Muscle layer of duodenum (tissue), 2 donors: ENCODE data around the gene DNAJB13.

ENCODE experiments used
- H3K27ac ChIP-seq: one replicate; pipeline ENCODE4 v1.7.0; 2013; ENCODE audit warnings: mild to moderate bottlenecking, low read length
- H3K27me3 ChIP-seq: one replicate; pipeline ENCODE4 v1.7.0; 2013; ENCODE audit warnings: low read depth, mild to moderate bottlenecking, control low read depth, low read length
- H3K36me3 ChIP-seq, 2 donors: one replicate each; pipeline ENCODE4 v1.7.0; 2013; ENCODE audit warnings: low read length in 2 of 2, control low read depth in 1 of 2, mild to moderate bottlenecking in 1 of 2; ENCODE audit not compliant: insufficient read depth in 2 of 2, control insufficient read depth in 1 of 2
- H3K4me1 ChIP-seq, 2 donors: one replicate each; pipeline ENCODE4 v1.7.0; 2013; ENCODE audit warnings: low read length in 2 of 2, mild to moderate bottlenecking in 2 of 2, control low read depth in 1 of 2, moderate library complexity in 1 of 2; ENCODE audit not compliant: insufficient read depth in 2 of 2, control insufficient read depth in 1 of 2
- H3K4me3 ChIP-seq, 2 donors: one replicate each; pipeline ENCODE4 v1.7.0; 2013; ENCODE audit warnings: low read length in 2 of 2, low read depth in 1 of 2, mild to moderate bottlenecking in 1 of 2
- H3K9me3 ChIP-seq, 2 donors: one replicate each; pipeline ENCODE4 v1.7.0; 2013; ENCODE audit warnings: low read length in 2 of 2, control low read depth in 1 of 2, mild to moderate bottlenecking in 1 of 2; ENCODE audit not compliant: control insufficient read depth in 1 of 2
- donor health status: healthy.

DNAJB13 gene

GRCh38 chr11:73951797-73952196, 971 bp downstream of the DNAJB13 start:
- no peaks in the 10 kb centered on the region for H3K36me3 ChIP-seq
- no peak overlapping the region for H3K4me3 ChIP-seq
- H3K27me3 ChIP-seq, result no peaks in the 10 kb centered on the region
- H3K4me1 ChIP-seq, result no peaks in the 10 kb centered on the region
- H3K9me3 ChIP-seq, result no peaks in the 10 kb centered on the region
- H3K27ac ChIP-seq, result no peak overlapping the region

GRCh38 chr11:73956876-73957653, 6.2 kb downstream of the DNAJB13 start:
- Histone ChIP-seq H3K36me3 (no peaks in the 10 kb centered on the region), H3K9me3 (no peaks in the 10 kb centered on the region), H3K27ac (no peak overlapping the region), H3K4me3 (no peak overlapping the region), H3K4me1 (no peaks in the 10 kb centered on the region), H3K27me3 (no peaks in the 10 kb centered on the region)

GRCh38 chr11:73957654-73958361, 7.0 kb downstream of the DNAJB13 start:
- no peak overlapping the region for H3K4me3 ChIP-seq
- no peaks in the 10 kb centered on the region for H3K27me3 ChIP-seq
- H3K9me3 ChIP-seq, result no peaks in the 10 kb centered on the region
- no peaks in the 10 kb centered on the region for H3K36me3 ChIP-seq
- no peak overlapping the region for H3K27ac ChIP-seq
- H3K4me1 ChIP-seq, result no peaks in the 10 kb centered on the region

- H3K4me1 ChIP-seq, result no peaks in the 10 kb centered on the region
- H3K27me3 ChIP-seq, result no peaks in the 10 kb centered on the region
- no peak overlapping the region for H3K4me3 ChIP-seq
- H3K27ac ChIP-seq, result no peak overlapping the region
- no peaks in the 10 kb centered on the region for H3K36me3 ChIP-seq
- H3K9me3 ChIP-seq, result no peaks in the 10 kb centered on the region
Observed at GRCh38 chr11:73958521-73959141, 7.8 kb downstream of the DNAJB13 start.

GRCh38 chr11:73961321-73961720, 10.5 kb downstream of the DNAJB13 start:
- Histone ChIP-seq H3K27ac (no peak overlapping the region), H3K36me3 (no peaks in the 10 kb centered on the region), H3K4me1 (peaks cover 0 to 11% of the 10 kb centered on the region in 2 donors), H3K4me3 (no peak overlapping the region), H3K9me3 (no peaks in the 10 kb centered on the region), H3K27me3 (no peaks in the 10 kb centered on the region)

- H3K27ac ChIP-seq, result no peak overlapping the region
- peaks cover 0 to 11% of the 10 kb centered on the region in 2 donors for H3K4me1 ChIP-seq
- H3K36me3 ChIP-seq, result no peaks in the 10 kb centered on the region
- H3K27me3 ChIP-seq, result no peaks in the 10 kb centered on the region
- H3K9me3 ChIP-seq, result no peaks in the 10 kb centered on the region
- no peak overlapping the region for H3K4me3 ChIP-seq
Observed at GRCh38 chr11:73962101-73962705, 11.4 kb downstream of the DNAJB13 start.

- Histone ChIP-seq H3K36me3 (no peaks in the 10 kb centered on the region), H3K4me3 (no peak overlapping the region), H3K4me1 (peaks cover 0 to 11% of the 10 kb centered on the region in 2 donors), H3K9me3 (no peaks in the 10 kb centered on the region), H3K27me3 (no peaks in the 10 kb centered on the region), H3K27ac (no peak overlapping the region)
Observed at GRCh38 chr11:73963861-73964260, 13.0 kb downstream of the DNAJB13 start.

GRCh38 chr11:73965076-73965763, 14.4 kb downstream of the DNAJB13 start:
- Histone ChIP-seq H3K27ac (no peak overlapping the region), H3K4me1 (peaks cover 0 to 11% of the 10 kb centered on the region in 2 donors), H3K9me3 (no peaks in the 10 kb centered on the region), H3K27me3 (no peaks in the 10 kb centered on the region), H3K36me3 (no peaks in the 10 kb centered on the region), H3K4me3 (no peak overlapping the region)

- Histone ChIP-seq H3K27me3 (no peaks in the 10 kb centered on the region), H3K9me3 (no peaks in the 10 kb centered on the region), H3K4me3 (no peak overlapping the region), H3K4me1 (peaks cover 0 to 11% of the 10 kb centered on the region in 2 donors), H3K36me3 (no peaks in the 10 kb centered on the region), H3K27ac (no peak overlapping the region)
Observed at GRCh38 chr11:73965764-73966121, 14.9 kb downstream of the DNAJB13 start.

GRCh38 chr11:73968356-73968966, 17.6 kb downstream of the DNAJB13 start:
- no peaks in the 10 kb centered on the region for H3K27me3 ChIP-seq
- no peaks in the 10 kb centered on the region for H3K9me3 ChIP-seq
- H3K4me3 ChIP-seq, result no peak overlapping the region
- H3K27ac ChIP-seq, result no peak overlapping the region
- H3K4me1 ChIP-seq, result peaks cover 0 to 11% of the 10 kb centered on the region in 2 donors
- H3K36me3 ChIP-seq, result no peaks in the 10 kb centered on the region
